ENCODE measurements around the gene ANKFY1.
"Not testable (repeated sequence)": the region's sequence is repeated elsewhere in the genome, so short reads cannot be mapped to it uniquely, and the experiment has no call there.

ANKFY1 gene

DNA sequence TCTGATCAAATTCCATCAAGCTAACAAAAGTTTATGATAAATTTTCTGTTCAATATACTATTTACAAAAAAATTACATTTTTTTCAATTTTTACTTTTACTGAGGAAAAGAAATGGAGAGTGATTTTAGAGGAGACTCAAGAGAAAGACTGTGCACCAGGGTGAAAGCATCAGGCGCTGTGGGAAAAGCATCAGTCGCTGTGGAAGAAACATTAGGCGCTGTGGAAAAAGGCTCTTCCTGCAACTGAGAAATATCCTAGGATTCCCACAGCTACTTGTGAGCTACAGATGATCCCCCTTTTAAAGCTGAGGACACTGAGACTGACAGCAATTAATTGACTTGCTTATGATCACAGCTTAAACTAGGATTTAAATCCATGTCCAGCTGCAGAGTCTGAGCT lies 4.9 kb downstream of the ANKFY1 start:
- Histone ChIP-seq H3K4me3 (ENCODE audit: low read depth, low read length) (no peak overlapping the region), H3K9ac (ENCODE audit: low read length) (no peak overlapping the region), H3K4me1 (ENCODE audit: control insufficient read depth, insufficient read depth, low read length) (0 out of 2 replicates have a peak, but pooled peaks cover 10% of the 10 kb centered on the region), H3K36me3 (ENCODE audit: control insufficient read depth, insufficient read depth, low read length) (peaks cover 18% of the 10 kb centered on the region), H3K27ac (ENCODE audit: low read depth, low read length) (no peak overlapping the region), H3K27me3 (ENCODE audit: control insufficient read depth, insufficient read depth, low read length) (no peaks in the 10 kb centered on the region), H3K9me3 (ENCODE audit: control insufficient read depth, insufficient read depth, low read depth, low read length) (peaks cover 12% of the 10 kb centered on the region)

DNA sequence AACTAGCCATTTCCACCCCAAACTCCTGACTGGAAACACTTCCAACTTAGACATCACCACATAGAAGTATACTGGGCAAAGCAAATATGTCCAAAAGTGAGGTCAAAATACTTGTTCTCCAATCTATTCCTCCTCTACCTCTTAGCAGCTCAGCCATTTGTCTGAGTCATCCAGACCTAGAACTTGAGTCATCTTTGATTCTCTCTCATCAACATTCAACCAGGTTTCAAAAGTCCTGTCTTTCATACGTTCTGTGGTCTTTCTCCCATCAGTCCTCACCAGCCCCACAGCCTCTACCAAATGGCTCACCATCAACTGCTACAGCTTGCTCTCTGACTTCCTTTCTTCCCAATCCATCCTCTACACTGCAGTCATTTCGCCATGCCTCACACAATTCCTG lies 6.8 kb downstream of the ANKFY1 start:
- no peak overlapping the region for H3K27ac ChIP-seq (ENCODE audit: low read depth, low read length)
- no peaks in the 10 kb centered on the region for H3K27me3 ChIP-seq (ENCODE audit: control insufficient read depth, insufficient read depth, low read length)
- 0 out of 2 replicates have a peak, but pooled peaks cover 3% of the 10 kb centered on the region for H3K4me1 ChIP-seq (ENCODE audit: control insufficient read depth, insufficient read depth, low read length)
- H3K4me3 ChIP-seq (ENCODE audit: low read depth, low read length), result no peak overlapping the region
- H3K9me3 ChIP-seq (ENCODE audit: control insufficient read depth, insufficient read depth, low read depth, low read length), result peaks cover 12% of the 10 kb centered on the region
- no peak overlapping the region for H3K9ac ChIP-seq (ENCODE audit: low read length)
- peaks cover 18% of the 10 kb centered on the region for H3K36me3 ChIP-seq (ENCODE audit: control insufficient read depth, insufficient read depth, low read length)

DNA sequence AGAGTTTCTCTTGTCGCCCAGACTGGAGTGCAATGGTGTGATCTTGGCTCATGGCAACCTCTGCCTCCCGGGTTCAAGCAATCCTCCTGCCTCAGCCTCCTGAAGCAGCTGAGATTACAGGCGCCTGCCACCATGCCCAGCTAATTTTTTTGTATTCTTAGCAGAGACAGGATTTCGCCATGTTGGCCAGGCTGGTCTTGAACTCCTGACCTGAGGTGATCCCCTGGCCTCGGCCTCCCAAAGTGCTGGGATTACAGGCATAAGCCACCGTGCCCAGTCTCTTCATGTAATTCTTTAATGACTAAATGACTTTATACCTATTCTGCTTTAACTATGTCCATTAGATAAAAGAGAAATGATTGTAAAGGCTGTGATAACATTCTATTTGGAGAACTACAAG lies 8.5 kb downstream of the ANKFY1 start:
- not testable (repeated sequence) for H3K27me3 ChIP-seq (ENCODE audit: control insufficient read depth, insufficient read depth, low read length); H3K27ac ChIP-seq (ENCODE audit: low read depth, low read length); H3K4me1 ChIP-seq (ENCODE audit: control insufficient read depth, insufficient read depth, low read length); H3K9ac ChIP-seq (ENCODE audit: low read length); H3K4me3 ChIP-seq (ENCODE audit: low read depth, low read length)
- peaks cover 12% of the 10 kb centered on the region for H3K36me3 ChIP-seq (ENCODE audit: control insufficient read depth, insufficient read depth, low read length)
- peaks cover 12% of the 10 kb centered on the region for H3K9me3 ChIP-seq (ENCODE audit: control insufficient read depth, insufficient read depth, low read depth, low read length)

DNA sequence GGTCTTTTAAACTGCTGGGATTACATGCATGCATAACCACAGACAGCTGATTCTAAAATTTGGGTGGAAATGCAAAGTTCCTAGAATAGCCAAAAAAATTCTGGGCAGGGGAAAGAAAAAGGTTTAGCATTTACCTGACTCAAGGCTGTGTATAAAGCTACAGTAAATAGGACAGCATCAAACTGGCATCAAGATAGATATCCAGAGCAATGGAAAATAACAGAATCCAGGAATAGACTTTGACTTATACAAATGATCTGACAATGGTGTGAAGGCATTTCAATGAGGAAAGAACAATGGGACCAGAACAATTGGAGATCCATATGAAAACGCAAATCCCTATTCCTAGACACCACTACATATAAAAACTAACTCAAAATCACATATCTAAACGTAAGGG lies 12.9 kb downstream of the ANKFY1 start:
- Histone ChIP-seq H3K4me1 (ENCODE audit: control insufficient read depth, insufficient read depth, low read length) (peaks cover 26% of the 10 kb centered on the region), H3K27ac (ENCODE audit: low read depth, low read length) (no peak overlapping the region), H3K9me3 (ENCODE audit: control insufficient read depth, insufficient read depth, low read depth, low read length) (no peaks in the 10 kb centered on the region; the same call in 1 of the 2 replicates), H3K36me3 (ENCODE audit: control insufficient read depth, insufficient read depth, low read length) (no peaks in the 10 kb centered on the region; the same call in 1 of the 2 replicates), H3K27me3 (ENCODE audit: control insufficient read depth, insufficient read depth, low read length) (no peaks in the 10 kb centered on the region), H3K9ac (ENCODE audit: low read length) (no peak overlapping the region), H3K4me3 (ENCODE audit: low read depth, low read length) (no peak overlapping the region)

DNA sequence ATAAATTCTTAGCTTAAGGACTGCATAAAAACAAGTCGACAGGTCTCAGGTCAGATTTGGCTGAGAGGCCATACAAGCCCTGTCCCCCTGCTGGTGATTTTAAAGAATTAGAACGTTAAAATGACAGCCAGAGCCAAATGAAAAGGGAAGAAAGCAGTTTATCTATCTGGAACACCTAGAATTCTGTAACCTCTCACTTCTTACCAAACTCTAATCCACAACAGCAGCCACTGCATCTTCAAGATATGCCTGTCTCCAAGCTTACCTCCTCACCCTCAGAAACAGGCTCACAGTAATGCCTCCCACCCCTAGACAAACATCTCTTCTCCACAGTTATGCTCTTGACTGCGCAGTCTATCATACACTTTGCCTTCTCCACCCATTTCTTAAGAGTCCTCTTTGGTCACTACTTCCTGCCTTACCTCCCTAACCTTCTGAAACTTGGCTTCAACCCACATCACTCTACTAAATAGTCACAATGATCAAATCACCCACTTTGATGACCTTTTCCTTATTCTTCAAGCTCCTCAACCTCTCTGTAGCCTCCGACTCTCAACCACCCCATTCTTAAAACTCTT lies 14.2 kb downstream of the ANKFY1 start:
- Histone ChIP-seq H3K36me3 (ENCODE audit: control insufficient read depth, insufficient read depth, low read length) (no peaks in the 10 kb centered on the region; the same call in 1 of the 2 replicates), H3K27me3 (ENCODE audit: control insufficient read depth, insufficient read depth, low read length) (no peaks in the 10 kb centered on the region), H3K9ac (ENCODE audit: low read length) (no peak overlapping the region), H3K4me1 (ENCODE audit: control insufficient read depth, insufficient read depth, low read length) (peaks cover 26% of the 10 kb centered on the region), H3K9me3 (ENCODE audit: control insufficient read depth, insufficient read depth, low read depth, low read length) (no peaks in the 10 kb centered on the region), H3K4me3 (ENCODE audit: low read depth, low read length) (no peak overlapping the region), H3K27ac (ENCODE audit: low read depth, low read length) (no peak overlapping the region)

DNA sequence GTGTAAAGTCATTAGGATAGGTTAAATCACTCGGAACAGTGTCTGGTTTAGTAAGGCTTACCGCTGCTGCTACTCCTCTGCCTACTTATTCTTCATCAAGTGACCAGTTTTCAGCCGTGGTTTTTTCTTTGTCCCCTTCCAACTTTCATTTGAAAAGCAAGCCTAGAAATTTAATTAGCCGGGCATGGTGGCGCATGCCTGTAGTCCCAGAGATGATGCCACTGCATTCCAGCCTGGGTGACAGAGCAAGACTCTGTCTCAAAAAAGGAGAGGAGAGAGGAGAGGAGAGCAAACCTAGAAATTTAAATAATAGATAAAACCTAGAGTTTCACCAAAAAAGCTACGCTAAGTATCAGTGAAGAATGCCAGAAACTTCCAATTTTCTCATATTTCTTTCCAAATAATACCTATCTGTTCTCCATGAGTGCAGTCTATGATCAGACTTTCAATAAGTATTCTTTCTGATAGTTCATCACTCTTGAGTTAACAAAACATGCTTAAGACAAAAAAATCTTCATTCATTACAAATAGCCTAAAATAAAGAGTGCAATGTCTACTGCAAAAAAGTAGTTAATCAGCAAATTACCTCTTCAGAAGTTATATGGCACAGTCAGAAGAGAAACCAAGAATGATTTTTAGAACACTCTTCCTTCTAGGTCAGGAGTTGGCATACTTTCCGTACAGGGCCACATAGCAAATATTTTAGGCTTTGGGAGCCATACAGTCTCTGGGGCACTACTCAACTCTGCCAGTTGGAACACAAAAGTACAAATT lies 15.1 kb downstream of the ANKFY1 start:
- Histone ChIP-seq H3K27ac (ENCODE audit: low read depth, low read length) (no peak overlapping the region), H3K4me1 (ENCODE audit: control insufficient read depth, insufficient read depth, low read length) (peaks cover 26% of the 10 kb centered on the region), H3K9me3 (ENCODE audit: control insufficient read depth, insufficient read depth, low read depth, low read length) (no peaks in the 10 kb centered on the region), H3K9ac (ENCODE audit: low read length) (peak overlapping the region; percentile 7), H3K36me3 (ENCODE audit: control insufficient read depth, insufficient read depth, low read length) (no peaks in the 10 kb centered on the region; the same call in 1 of the 2 replicates), H3K27me3 (ENCODE audit: control insufficient read depth, insufficient read depth, low read length) (no peaks in the 10 kb centered on the region), H3K4me3 (ENCODE audit: low read depth, low read length) (no peak overlapping the region)

DNA sequence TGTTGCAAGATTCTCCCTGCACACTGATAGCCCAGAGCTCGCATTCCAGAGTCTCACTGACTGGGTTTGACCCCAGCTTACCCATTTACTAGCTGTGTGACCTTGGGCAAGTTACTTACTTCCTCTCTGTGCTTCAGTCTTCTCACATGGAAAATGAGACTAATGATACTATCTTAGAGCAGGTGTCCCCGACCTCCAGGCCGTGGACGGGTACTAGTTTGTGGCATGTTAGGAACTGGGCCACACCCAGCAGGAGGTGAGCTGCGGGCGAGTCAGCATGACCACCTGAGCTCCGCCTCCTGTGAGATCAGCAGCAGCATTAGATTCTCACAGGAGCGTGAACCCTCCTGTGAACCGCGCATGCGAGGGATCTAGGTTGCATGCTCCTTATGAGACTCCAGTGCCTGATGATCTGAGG lies 15.8 kb downstream of the ANKFY1 start:
- Histone ChIP-seq H3K36me3 (ENCODE audit: control insufficient read depth, insufficient read depth, low read length) (no peaks in the 10 kb centered on the region; the same call in 1 of the 2 replicates), H3K27me3 (ENCODE audit: control insufficient read depth, insufficient read depth, low read length) (no peaks in the 10 kb centered on the region), H3K9me3 (ENCODE audit: control insufficient read depth, insufficient read depth, low read depth, low read length) (no peaks in the 10 kb centered on the region), H3K9ac (ENCODE audit: low read length) (peak overlapping the region; percentile 7), H3K4me1 (ENCODE audit: control insufficient read depth, insufficient read depth, low read length) (peaks cover 26% of the 10 kb centered on the region), H3K27ac (ENCODE audit: low read depth, low read length) (no peak overlapping the region), H3K4me3 (ENCODE audit: low read depth, low read length) (no peak overlapping the region)

DNA sequence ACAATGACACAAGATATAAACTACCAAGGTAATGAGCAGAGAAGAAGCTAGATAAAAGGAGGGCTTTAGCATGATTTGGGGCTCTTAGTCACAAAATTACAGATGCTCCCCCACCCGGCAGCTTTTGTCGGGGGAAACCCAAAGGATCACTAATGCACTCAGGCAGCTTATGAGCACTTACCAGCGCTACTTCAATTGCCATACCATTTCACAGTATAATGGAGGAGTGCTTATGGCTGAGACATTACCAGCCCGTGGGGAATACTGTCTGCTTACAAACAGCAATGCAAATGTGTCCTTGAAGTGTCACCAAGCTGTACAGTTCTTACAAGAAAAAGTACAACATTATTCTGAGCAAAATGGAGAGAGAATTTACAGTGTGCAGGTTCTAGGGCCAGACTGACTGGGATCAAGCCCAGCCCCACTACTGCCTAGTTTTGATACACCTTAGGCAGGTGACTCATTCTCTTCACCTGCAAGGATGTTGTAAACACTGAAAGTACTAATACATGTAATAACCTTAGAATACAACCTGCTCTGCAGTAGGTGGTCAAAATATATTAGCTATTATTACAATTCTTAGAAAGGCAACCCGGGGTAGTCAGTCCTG lies 16.3 kb downstream of the ANKFY1 start:
- Histone ChIP-seq H3K27ac (ENCODE audit: low read depth, low read length) (no peak overlapping the region), H3K9ac (ENCODE audit: low read length) (no peak overlapping the region), H3K4me1 (ENCODE audit: control insufficient read depth, insufficient read depth, low read length) (peaks cover 26% of the 10 kb centered on the region), H3K36me3 (ENCODE audit: control insufficient read depth, insufficient read depth, low read length) (no peaks in the 10 kb centered on the region; the same call in none of the 2 replicates), H3K4me3 (ENCODE audit: low read depth, low read length) (no peak overlapping the region), H3K27me3 (ENCODE audit: control insufficient read depth, insufficient read depth, low read length) (no peaks in the 10 kb centered on the region), H3K9me3 (ENCODE audit: control insufficient read depth, insufficient read depth, low read depth, low read length) (no peaks in the 10 kb centered on the region)

DNA sequence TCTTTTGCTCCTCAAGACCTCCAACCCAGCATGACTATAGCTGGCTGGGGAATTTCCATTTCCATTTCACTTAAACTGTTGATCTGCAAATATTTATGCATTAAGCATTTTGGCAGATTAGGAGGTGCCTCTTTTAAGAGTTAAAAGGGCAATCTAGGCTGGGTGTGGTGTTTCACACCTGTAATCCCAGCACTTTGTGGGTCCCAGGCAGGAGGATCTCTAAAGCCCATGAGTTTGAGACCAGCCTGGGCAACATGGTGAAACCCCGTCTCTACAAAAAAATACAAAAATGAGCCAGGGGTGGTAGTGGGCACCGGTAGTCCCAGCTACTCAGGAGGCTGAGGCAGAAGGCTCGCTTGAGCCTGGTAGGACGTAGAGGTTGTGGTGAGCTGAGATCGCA lies 17.1 kb downstream of the ANKFY1 start:
- peaks cover 6% of the 10 kb centered on the region for H3K36me3 ChIP-seq (ENCODE audit: control insufficient read depth, insufficient read depth, low read length)
- peaks cover 26% of the 10 kb centered on the region for H3K4me1 ChIP-seq (ENCODE audit: control insufficient read depth, insufficient read depth, low read length)
- H3K9ac ChIP-seq (ENCODE audit: low read length), result no peak overlapping the region
- H3K9me3 ChIP-seq (ENCODE audit: control insufficient read depth, insufficient read depth, low read depth, low read length), result no peaks in the 10 kb centered on the region
- no peak overlapping the region for H3K27ac ChIP-seq (ENCODE audit: low read depth, low read length)
- H3K4me3 ChIP-seq (ENCODE audit: low read depth, low read length), result no peak overlapping the region
- no peaks in the 10 kb centered on the region for H3K27me3 ChIP-seq (ENCODE audit: control insufficient read depth, insufficient read depth, low read length)

DNA sequence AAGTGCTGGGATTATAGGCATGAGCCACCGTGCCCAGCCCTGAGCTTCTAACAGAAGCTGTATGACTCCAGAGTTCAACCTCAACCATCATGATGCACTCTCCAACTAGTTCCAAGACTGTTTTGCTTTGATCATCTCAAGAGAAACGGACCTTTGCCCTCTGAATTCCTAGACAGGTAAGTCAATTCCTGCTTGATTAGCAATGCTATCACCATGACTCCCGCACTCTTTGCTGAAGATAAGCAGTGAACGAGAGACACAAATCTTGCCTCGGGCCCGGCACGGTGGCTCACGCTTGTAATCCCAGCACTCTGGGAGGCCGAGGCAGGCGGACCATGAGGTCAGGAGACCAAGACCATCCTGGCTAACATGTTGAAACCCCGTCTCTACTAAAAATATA lies 22.2 kb downstream of the ANKFY1 start:
- peaks cover 39% of the 10 kb centered on the region for H3K36me3 ChIP-seq (ENCODE audit: control insufficient read depth, insufficient read depth, low read length)
- H3K9me3 ChIP-seq (ENCODE audit: control insufficient read depth, insufficient read depth, low read depth, low read length), result no peaks in the 10 kb centered on the region

DNA sequence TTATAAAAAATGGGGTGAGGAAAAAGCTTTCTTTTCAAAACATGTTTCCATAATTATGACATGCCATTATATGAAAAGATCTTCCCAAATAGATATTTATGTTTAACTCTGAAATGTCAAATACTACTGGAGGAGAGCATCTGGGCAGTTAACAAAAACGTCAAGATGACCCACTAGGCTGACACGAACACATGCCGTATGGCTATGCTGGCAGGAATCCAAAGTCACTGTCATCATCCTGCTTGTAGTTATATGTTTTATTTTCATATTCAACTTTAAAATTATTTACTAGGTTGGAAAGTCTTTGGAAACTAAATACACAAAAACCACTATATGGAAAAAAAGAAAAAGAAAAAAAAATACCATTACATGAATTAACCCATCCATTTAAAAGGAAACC lies 27.3 kb downstream of the ANKFY1 start:
- H3K4me3 ChIP-seq (ENCODE audit: low read depth, low read length), result no peak overlapping the region
- H3K27ac ChIP-seq (ENCODE audit: low read depth, low read length), result no peak overlapping the region
- H3K9ac ChIP-seq (ENCODE audit: low read length), result no peak overlapping the region
- no peaks in the 10 kb centered on the region for H3K27me3 ChIP-seq (ENCODE audit: control insufficient read depth, insufficient read depth, low read length)
- H3K4me1 ChIP-seq (ENCODE audit: control insufficient read depth, insufficient read depth, low read length), result no peaks in the 10 kb centered on the region
- peaks cover 71% of the 10 kb centered on the region for H3K36me3 ChIP-seq (ENCODE audit: control insufficient read depth, insufficient read depth, low read length)
- H3K9me3 ChIP-seq (ENCODE audit: control insufficient read depth, insufficient read depth, low read depth, low read length), result no peaks in the 10 kb centered on the region

More for the DNA sequence above, 22.2 kb downstream of the ANKFY1 start:
- Histone ChIP-seq H3K4me3 (ENCODE audit: low read depth, low read length) (no peak overlapping the region), H3K27me3 (ENCODE audit: control insufficient read depth, insufficient read depth, low read length) (no peaks in the 10 kb centered on the region), H3K4me1 (ENCODE audit: control insufficient read depth, insufficient read depth, low read length) (0 out of 2 replicates have a peak, but pooled peaks cover 3% of the 10 kb centered on the region), H3K27ac (ENCODE audit: low read depth, low read length) (no peak overlapping the region), H3K9ac (ENCODE audit: low read length) (no peak overlapping the region)

All from HUES6 (cell line).